Common myeloid progenitor, CD34-positive (primary cell): Measurements from ENCODE around the gene ZNF844.
"Not testable (repeated sequence)": the region's sequence is repeated elsewhere in the genome, so short reads cannot be mapped to it uniquely, and the experiment has no call there.

ENCODE experiments used
- CTCF ChIA-PET: fragments of 350-600 bp; sonication (Branson Sonifier 250); formaldehyde crosslinking; loops from one replicate; lab custom pipeline; 2021; ENCODE audit warnings: antibody characterized with exemption; lab: Charles Lee
- POLR2A ChIA-PET: fragments of 350-600 bp; sonication (Branson Sonifier 250); formaldehyde crosslinking; loops from one replicate; lab custom pipeline; 2021; ENCODE audit warnings: antibody characterized with exemption; lab: Charles Lee
- DNase-seq, 3 donors: peaks; one replicate each; pipeline versions ENCODE4 v3.0.0 to v3.0.0-alpha.2; 2013
- H3K27ac ChIP-seq, 2 experiments: 1 replicate in 1 of 2; 2 replicates in 1 of 2; pipeline ENCODE4 v1.7.0; 2013; ENCODE audit warnings: inconsistent platforms in 2 of 2, low read length in 2 of 2, mild to moderate bottlenecking in 2 of 2, low read depth in 1 of 2, moderate library complexity in 1 of 2; ENCODE audit not compliant: severe bottlenecking in 2 of 2, insufficient read depth in 1 of 2, poor library complexity in 1 of 2
- H3K27me3 ChIP-seq, 5 experiments: replicated peaks in 2 of 5; 1 replicate in 3 of 5; 2 replicates in 2 of 5; pipeline versions ENCODE4 v1.6.1 to v1.7.0; 2013; ENCODE audit warnings: low read length in 4 of 5, mild to moderate bottlenecking in 2 of 5, moderate library complexity in 2 of 5, inconsistent platforms in 1 of 5; ENCODE audit not compliant: insufficient read depth in 5 of 5, control insufficient read depth in 4 of 5
- H3K36me3 ChIP-seq, 4 experiments: 1 replicate in 2 of 4; 2 replicates in 2 of 4; pipeline versions ENCODE4 v1.6.1 to v1.7.0; 2013; ENCODE audit warnings: low read length in 3 of 4, control low read depth in 1 of 4, mild to moderate bottlenecking in 1 of 4; ENCODE audit not compliant: control insufficient read depth in 4 of 4, insufficient read depth in 4 of 4
- H3K4me1 ChIP-seq, 4 experiments: 1 replicate in 3 of 4; 2 replicates in 1 of 4; pipeline versions ENCODE4 v1.6.1 to v1.7.1; 2013; ENCODE audit warnings: low read length in 3 of 4, mild to moderate bottlenecking in 3 of 4, control low read depth in 1 of 4, inconsistent platforms in 1 of 4, moderate library complexity in 1 of 4; ENCODE audit not compliant: control insufficient read depth in 4 of 4, insufficient read depth in 4 of 4; ENCODE audit errors: control extremely low read depth in 1 of 4
- H3K4me3 ChIP-seq, 7 experiments: 1 replicate in 4 of 7; 2 replicates in 3 of 7; pipeline versions ENCODE4 v1.5.1 to v1.7.0; 2013; ENCODE audit warnings: mild to moderate bottlenecking in 7 of 7, low read length in 6 of 7, moderate library complexity in 6 of 7, inconsistent platforms in 2 of 7, low read depth in 2 of 7, control low read depth in 1 of 7; ENCODE audit not compliant: insufficient read depth in 4 of 7, control insufficient read depth in 1 of 7; ENCODE audit errors: extremely low read depth in 1 of 7
- H3K9me3 ChIP-seq, 5 experiments: 1 replicate in 4 of 5; 2 replicates in 1 of 5; pipeline versions ENCODE4 v1.6.1 to v1.7.1; 2013; ENCODE audit warnings: low read length in 4 of 5, mild to moderate bottlenecking in 2 of 5, inconsistent platforms in 1 of 5, low read depth in 1 of 5, moderate library complexity in 1 of 5; ENCODE audit not compliant: control insufficient read depth in 4 of 5, insufficient read depth in 2 of 5; ENCODE audit errors: control extremely low read depth in 1 of 5
- WGBS: methylation state at CpG from one replicate; pipeline ENCODE4 v1.1.5; 2013; ENCODE audit not compliant: insufficient coverage; 5-methylcytosine and 5-hydroxymethylcytosine counted together

Gene ZNF844

DNA sequence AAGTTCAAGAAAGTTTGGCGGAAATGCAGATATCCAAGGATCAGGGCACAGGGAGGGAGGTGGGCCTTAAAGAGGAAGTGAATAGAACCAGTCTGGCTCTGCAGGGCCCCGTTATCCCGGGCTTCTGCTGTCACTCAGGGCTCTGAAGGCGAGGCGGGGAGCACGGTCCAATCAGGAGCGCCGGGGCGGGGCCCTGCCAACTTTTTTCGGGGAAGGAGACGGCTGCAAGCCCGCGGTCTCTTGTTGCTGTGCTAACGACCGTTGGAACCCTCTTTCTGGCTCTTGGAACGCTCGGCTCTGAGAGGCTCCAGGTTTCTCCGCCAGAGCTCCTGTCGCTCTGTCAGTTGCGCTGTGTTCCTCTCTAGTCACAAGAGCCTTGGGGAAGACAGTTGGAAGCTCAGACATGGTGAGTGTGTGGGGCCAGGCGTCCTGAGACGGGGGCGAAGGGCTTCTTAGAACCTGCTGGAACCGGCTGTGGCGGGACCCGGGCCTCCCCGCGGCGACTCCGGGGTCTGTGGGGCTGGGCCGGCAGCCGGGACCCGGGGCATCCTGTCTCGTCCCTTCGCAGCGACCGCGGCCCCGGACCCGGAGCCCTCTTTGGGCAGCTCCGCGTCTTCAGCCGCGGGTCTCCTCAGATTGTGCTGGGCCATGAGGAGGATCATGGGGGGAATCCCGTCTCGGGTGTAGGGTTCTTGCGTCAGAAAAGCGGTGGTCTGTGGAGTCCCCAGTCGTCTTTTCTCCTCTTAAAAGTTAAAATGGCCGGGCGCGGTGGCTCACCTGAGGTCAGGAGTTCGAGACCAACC, 27.7 kb downstream of the ZNF844 start:
- Histone ChIP-seq H3K4me3 (peak overlapping the region; percentile 67 to 92 (median 81)), H3K27ac (peak overlapping the region; percentile 77 to 91), H3K4me1 (peaks cover 0 to 12% (median 4%) of the 10 kb centered on the region in 4 experiments), H3K9me3 (peaks cover 1 to 7% (median 2%) of the 10 kb centered on the region in 5 experiments), H3K27me3 (no peaks in the 10 kb centered on the region), H3K36me3 (peaks cover 5 to 21% (median 14%) of the 10 kb centered on the region in 4 experiments)
- POLR2A ChIA-PET, result interaction anchor here (0.5 kb wide), 1 partner anchor 23 kb away, joined by 3 read pairs; no protein-coding TSS in a partner anchor
- WGBS, result 2% methylated on average over 51 of the region's 53 CpGs
- CTCF ChIA-PET, result interaction anchor here (0.5 to 4.5 kb wide), 6 partner anchors 31 to 48 kb away, joined by 3 to 28 read pairs (median 11); partner anchors contain the start of gene ZNF20
- DNase-seq, result peak; percentile 90 to 97 (median 96)

DNA sequence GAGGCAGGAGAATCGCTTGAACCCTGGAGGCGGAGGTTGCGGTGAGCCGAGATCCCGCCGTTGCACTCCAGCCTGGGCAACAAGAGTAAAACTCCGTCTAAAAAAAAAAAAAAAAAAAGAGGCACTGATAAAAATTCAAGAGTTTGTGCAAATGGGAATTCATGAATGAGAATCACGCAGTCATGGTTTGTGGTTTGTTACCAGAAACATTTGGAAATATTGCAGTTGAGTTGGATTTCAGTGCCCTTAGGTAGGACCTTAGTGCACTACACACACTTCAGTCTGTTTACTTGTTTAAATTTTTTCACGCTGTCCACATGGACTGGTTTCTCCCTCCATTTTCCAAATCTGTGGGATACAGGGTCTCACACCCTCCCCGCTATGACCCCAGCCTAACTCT, 28.4 kb downstream of the ZNF844 start:
- Histone ChIP-seq H3K9me3 (peaks cover 0 to 10% (median 3%) of the 10 kb centered on the region in 5 experiments), H3K36me3 (peaks cover 7 to 26% (median 16%) of the 10 kb centered on the region in 4 experiments), H3K27ac (peak overlapping the region in 1 of 2 experiments; percentile 91), H3K4me1 (peaks cover 0 to 12% (median 4%) of the 10 kb centered on the region in 4 experiments), H3K4me3 (peak overlapping the region; percentile 67 to 92 (median 81)), H3K27me3 (no peaks in the 10 kb centered on the region)
- peak; percentile 22 to 73 (median 64) for DNase-seq
- 20% methylated on average over 9 of the region's 10 CpGs for WGBS
- CTCF ChIA-PET, result interaction anchor here (0.9 to 4.5 kb wide), 4 partner anchors 30 to 48 kb away, joined by 3 to 28 read pairs (median 14); partner anchors contain the start of gene ZNF20
- POLR2A ChIA-PET, result no interaction called here

DNA sequence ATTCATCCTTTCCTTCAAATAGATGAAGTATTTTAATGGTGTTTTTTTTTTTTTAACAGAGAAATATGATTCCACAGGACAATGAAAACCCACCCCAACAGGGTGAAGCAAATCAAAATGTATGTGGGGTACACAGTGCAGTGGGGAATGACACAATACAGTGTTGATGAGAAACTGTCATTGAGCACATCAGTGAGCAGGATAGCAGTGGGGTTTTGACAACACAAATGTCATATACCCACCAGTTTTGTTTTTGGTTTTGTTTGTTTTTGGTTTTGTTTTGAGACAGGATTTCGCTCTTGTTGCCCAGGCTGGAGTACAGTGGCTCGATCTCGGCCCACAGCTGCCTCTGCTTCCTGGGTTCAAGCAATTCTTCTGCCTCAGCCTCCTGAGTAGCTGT, 29.2 kb downstream of the ZNF844 start:
- DNase-seq, result no peak
- POLR2A ChIA-PET, result no interaction called here
- 100% methylated on average over 3 of the region's 3 CpGs for WGBS
- Histone ChIP-seq H3K4me3 (peak overlapping the region in 1 of 7 experiments; percentile 24), H3K27me3 (no peaks in the 10 kb centered on the region), H3K4me1 (peaks cover 0 to 12% (median 4%) of the 10 kb centered on the region in 4 experiments), H3K9me3 (peaks cover 5 to 13% (median 7%) of the 10 kb centered on the region in 5 experiments), H3K27ac (no peak overlapping the region), H3K36me3 (peaks cover 7 to 32% (median 17%) of the 10 kb centered on the region in 4 experiments)
- CTCF ChIA-PET, result no interaction called here

DNA sequence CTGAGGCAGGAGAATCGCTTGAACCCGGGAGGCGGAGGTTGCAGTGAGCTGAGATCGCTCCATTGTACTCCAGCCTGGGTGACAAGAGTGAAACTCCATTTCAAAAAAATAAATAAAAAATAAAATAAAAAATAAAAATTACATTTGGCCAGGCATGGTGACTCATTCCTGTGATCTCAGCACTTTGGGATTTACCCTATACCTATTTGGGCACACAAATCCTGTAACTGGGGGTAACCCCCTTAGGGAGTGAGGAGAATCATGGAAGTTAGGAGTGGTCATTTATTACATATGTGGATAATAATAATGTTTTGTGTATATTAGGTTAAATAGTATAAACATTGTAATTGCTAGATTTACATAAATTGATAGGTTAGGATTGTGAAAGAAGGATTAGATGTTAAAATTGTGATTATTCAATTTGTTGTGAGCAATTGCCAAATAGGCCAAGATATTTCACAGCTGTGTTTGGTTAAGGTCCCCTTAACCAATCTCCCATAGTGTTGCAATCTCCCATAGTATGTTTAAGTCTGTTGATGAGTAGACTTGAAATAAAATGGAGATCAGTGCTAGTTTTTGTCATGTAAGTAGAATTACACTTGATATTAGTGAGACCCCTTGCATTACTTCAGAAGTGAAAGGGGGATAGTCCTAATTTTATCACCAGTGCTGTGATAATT, 30.7 kb downstream of the ZNF844 start:
- POLR2A ChIA-PET, result no interaction called here
- CTCF ChIA-PET, result no interaction called here
- Histone ChIP-seq H3K4me1 (peaks cover 0 to 12% (median 4%) of the 10 kb centered on the region in 4 experiments), H3K27me3 (no peaks in the 10 kb centered on the region), H3K9me3 (peaks cover 6 to 24% (median 17%) of the 10 kb centered on the region in 5 experiments), H3K36me3 (peaks cover 7 to 42% (median 17%) of the 10 kb centered on the region in 4 experiments), H3K4me3 (no peak overlapping the region), H3K27ac (no peak overlapping the region)
- no CpG with 5 or more reads among the region's 4 CpGs for WGBS
- DNase-seq, result no peak

DNA sequence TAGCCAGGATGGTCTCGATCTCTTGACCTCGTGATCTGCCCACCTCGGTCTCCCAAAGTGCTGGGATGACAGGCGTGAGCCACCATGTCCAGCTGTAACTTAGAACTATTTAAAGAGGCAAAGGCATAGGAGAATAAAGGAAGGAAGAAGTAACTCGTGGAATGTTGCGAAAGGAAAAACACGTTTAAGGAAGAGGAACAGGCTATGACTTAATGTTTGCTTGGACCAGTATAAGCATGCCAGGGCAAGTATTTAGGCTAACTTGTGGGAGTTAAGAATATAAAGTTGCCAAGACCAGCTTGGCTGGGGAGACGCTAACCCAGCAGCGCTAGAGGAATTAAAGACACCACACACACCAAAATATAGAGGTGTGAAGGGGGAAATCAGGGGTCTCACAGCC, 33.5 kb downstream of the ZNF844 start:
- Histone ChIP-seq H3K36me3 (peaks cover 7 to 46% (median 17%) of the 10 kb centered on the region in 4 experiments), H3K27me3 (no peaks in the 10 kb centered on the region), H3K9me3 (peaks cover 6 to 38% (median 29%) of the 10 kb centered on the region in 5 experiments), H3K4me1 (peaks cover 0 to 6% (median 2%) of the 10 kb centered on the region in 4 experiments), H3K27ac (no peak overlapping the region), H3K4me3 (no peak overlapping the region)
- ChIA-PET POLR2A (no interaction called here), CTCF (interaction anchor here (1.2 to 1.4 kb wide), 3 partner anchors 11 to 174 kb away, joined by 3 read pairs; no protein-coding TSS in a partner anchor)
- DNase-seq, result no peak
- WGBS, result over 99% methylated on average over 6 of the region's 9 CpGs

DNA sequence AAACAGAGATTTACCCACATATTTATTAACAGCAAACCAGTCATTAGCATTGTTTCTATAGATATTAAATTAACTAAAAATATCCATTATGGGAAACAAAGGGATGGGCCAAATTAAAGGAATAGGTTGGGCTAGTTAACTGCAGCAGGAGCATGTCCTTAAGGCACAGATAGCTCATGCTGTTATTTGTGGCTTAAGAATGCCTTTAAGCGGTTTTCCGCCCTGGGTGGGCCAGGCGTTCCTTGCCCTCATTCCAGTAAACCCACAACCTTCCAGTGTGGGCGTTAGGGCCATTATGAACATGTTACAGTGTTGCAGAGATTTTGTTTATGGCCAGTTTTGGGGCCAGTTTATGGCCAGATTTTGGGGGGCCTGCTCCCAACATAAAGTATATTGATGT, 39.4 kb downstream of the ZNF844 start:
- H3K27me3 ChIP-seq, H3K4me1 ChIP-seq, POLR2A ChIA-PET, H3K27ac ChIP-seq, H3K4me3 ChIP-seq, DNase-seq: not testable (repeated sequence)
- WGBS, result no CpG with 5 or more reads among the region's 4 CpGs
- H3K36me3 ChIP-seq, result peaks cover 0 to 30% (median 6%) of the 10 kb centered on the region in 4 experiments
- peaks cover 5 to 58% (median 30%) of the 10 kb centered on the region in 5 experiments for H3K9me3 ChIP-seq
- CTCF ChIA-PET, result interaction anchor here (1.4 to 2.1 kb wide), 3 partner anchors 13 to 37 kb away, joined by 4 to 8 read pairs (median 4); no protein-coding TSS in a partner anchor
